Posterior vena cava (tissue), 2 donors: Measurements from ENCODE around the gene PLCD1. TPM values are rescaled to one million over a fixed set of nuclear protein-coding genes. Genes with fewer than 3 reads are reported as not detected.

Experiments
- DNase-seq: peaks from one replicate; pipeline ENCODE4 v3.0.0-alpha.2; 2020; ENCODE audit warnings: low spot score
- intact Hi-C, 2 donors: fragments of 100-400 bp; cut with DNase I; formaldehyde crosslinking; loops; one replicate each; pipeline versions ENCODE4 v1.14.1 to v1.14.2; 2022 to 2023
- total RNA-seq, 2 donors: library from RNA; stranded (reverse); fragmentation: NEBNext Ultra II Directional; extraction: Animal tissue kit (Norgen Biotek cat#: 25700); gene quantifications; one replicate each; pipeline ENCODE4 v1.2.1, GENCODE V29; 2021
- donor health status: DM: yes; HTN: yes; CAD: no.
- donor health status: DM: yes; HTN: yes; CAD: no.

PLCD1 gene
- total RNA-seq, 2 donors from 2014 or later: 32.5 to 40.9 TPM

GRCh38 chr3:38019658-38020341, 9.6 kb downstream of the PLCD1 start:
- intact Hi-C loops: no loop called here
- DNase-seq: peak; percentile 72

- intact Hi-C loops: no loop called here
- peak; percentile 60 for DNase-seq
These were observed 10.9 kb downstream of the PLCD1 start for GRCh38 chr3:38018296-38019266.

GRCh38 chr3:38017445-38018295, 11.8 kb downstream of the PLCD1 start:
- peak; percentile 67 for DNase-seq
- intact Hi-C loops: no loop called here

GRCh38 chr3:38016847-38017444, 12.5 kb downstream of the PLCD1 start:
- peak; percentile 63 for DNase-seq
- intact Hi-C loops: no loop called here

- intact Hi-C loops: no loop called here
- peak; percentile 73 for DNase-seq
These were observed 13.0 kb downstream of the PLCD1 start for GRCh38 chr3:38016410-38016809.

GRCh38 chr3:38015984-38016383, 13.5 kb downstream of the PLCD1 start:
- peak; percentile 55 for DNase-seq
- intact Hi-C loops: no loop called here

GRCh38 chr3:38015485-38015884, 14.0 kb downstream of the PLCD1 start:
- intact Hi-C loops: no loop called here
- DNase-seq: peak; percentile 8

- peak; percentile 76 for DNase-seq
- intact Hi-C loops: no loop called here
These were observed 18.3 kb downstream of the PLCD1 start for GRCh38 chr3:38011111-38011510.

GRCh38 chr3:38009807-38010591, 19.4 kb downstream of the PLCD1 start:
- intact Hi-C loops: no loop called here
- DNase-seq: peak; percentile 82

- DNase-seq: no peak
- intact Hi-C loops: no loop called here
These were observed 20.4 kb downstream of the PLCD1 start for GRCh38 chr3:38008971-38009580.

GRCh38 chr3:38008191-38008701, 21.2 kb downstream of the PLCD1 start:
- intact Hi-C loops: no loop called here
- no peak for DNase-seq

GRCh38 chr3:38007754-38008090, 21.7 kb downstream of the PLCD1 start:
- intact Hi-C loops: no loop called here
- no peak for DNase-seq

GRCh38 chr3:38006445-38006995, 22.9 kb downstream of the PLCD1 start:
- no peak for DNase-seq
- intact Hi-C loops: no loop called here

- DNase-seq: peak; percentile 55
- intact Hi-C loops: no loop called here
These were observed 23.4 kb downstream of the PLCD1 start for GRCh38 chr3:38006031-38006430.

GRCh38 chr3:38005076-38006020, 24.1 kb downstream of the PLCD1 start:
- intact Hi-C loops: no loop called here
- peak; percentile 79 for DNase-seq

- intact Hi-C loops: no loop called here
These were observed 24.9 kb downstream of the PLCD1 start for GRCh38 chr3:38004415-38005075.

More at GRCh38 chr3:38004415-38005075, 24.9 kb downstream of the PLCD1 start:
- DNase-seq: peak; percentile 90
